PC-9 (cell line): ENCODE results near the gene ZNF408. TPM values are rescaled to one million over a fixed set of nuclear protein-coding genes. Genes with fewer than 3 reads are reported as not detected.

Source experiments
- BruUV-seq: library from RNA; stranded (reverse); fragments of 400-500 nt; replicated peaks from 2 replicates; lab custom pipeline; 2021; lab: Mats Ljungman, UMichigan
- CTCF ChIA-PET: fragments of 300-600 bp; sonication (Branson Sonifier 250); formaldehyde crosslinking; loops from one replicate; lab custom pipeline; 2022; ENCODE audit warnings: antibody characterized with exemption; lab: Charles Lee
- POLR2A ChIA-PET: fragments of 300-600 bp; sonication (Branson Sonifier 250); formaldehyde crosslinking; loops from one replicate; lab custom pipeline; 2022; ENCODE audit warnings: antibody characterized with exemption; ENCODE audit not compliant: unreplicated experiment; lab: Charles Lee
- DNase-seq, 2 experiments: peaks; one replicate each; pipeline versions ENCODE4 v3.0.0 to v3.0.0-alpha.2; 2015 to 2022; ENCODE audit warnings: mixed read lengths in 1 of 2
- H2AFZ ChIP-seq: fragments of 200-600 bp; sonication (generic); 2 replicates; pipeline ENCODE4 v1.8.1; 2017; ENCODE audit warnings: antibody characterized with exemption
- H3F3A ChIP-seq: fragments of 200-600 bp; sonication (generic); 2 replicates; pipeline ENCODE4 v1.8.1; 2017; ENCODE audit warnings: antibody characterized with exemption, mild to moderate bottlenecking, low read depth; ENCODE audit not compliant: insufficient read depth
- H3K27ac ChIP-seq: fragments of 200-600 bp; sonication (generic); 2 replicates; pipeline ENCODE4 v1.6.1; 2016; ENCODE audit warnings: mixed run types
- H3K27me3 ChIP-seq: fragments of 200-600 bp; sonication (generic); 2 replicates; pipeline ENCODE4 v1.6.1; 2016; ENCODE audit warnings: low read depth, mixed run types; ENCODE audit not compliant: insufficient read depth
- H3K36me3 ChIP-seq: fragments of 200-600 bp; sonication (generic); 2 replicates; pipeline ENCODE4 v1.6.1; 2016; ENCODE audit warnings: low read depth, mixed run types
- H3K4me1 ChIP-seq: fragments of 200-600 bp; sonication (generic); replicated peaks from 2 replicates; pipeline ENCODE4 v1.6.1; 2016; ENCODE audit warnings: mixed run types; ENCODE audit not compliant: insufficient read depth
- H3K4me2 ChIP-seq: fragments of 200-600 bp; sonication (generic); 2 replicates; pipeline ENCODE4 v1.6.1; 2017; ENCODE audit warnings: mixed run types
- H3K4me3 ChIP-seq: fragments of 200-600 bp; sonication (generic); 2 replicates; pipeline ENCODE4 v1.6.1; 2016; ENCODE audit warnings: mixed run types
- H3K79me2 ChIP-seq: fragments of 200-600 bp; sonication (generic); 2 replicates; pipeline ENCODE4 v1.6.1; 2017; ENCODE audit warnings: low read depth, mixed run types
- H3K9me2 ChIP-seq: fragments of 200-600 bp; sonication (generic); 2 replicates; pipeline ENCODE4 v1.8.1; 2017; ENCODE audit warnings: mild to moderate bottlenecking; ENCODE audit not compliant: insufficient read depth
- H3K9me3 ChIP-seq: fragments of 200-600 bp; sonication (generic); 2 replicates; pipeline ENCODE4 v1.8.1; 2016; ENCODE audit warnings: low read depth; ENCODE audit not compliant: insufficient read depth
- H4K20me1 ChIP-seq: fragments of 200-600 bp; sonication (generic); 2 replicates; pipeline ENCODE4 v1.8.1; 2017; ENCODE audit not compliant: insufficient read depth
- CTCF ChIP-seq: fragments of 200-600 bp; sonication (generic); conservative IDR thresholded peaks from 2 replicates; pipeline ENCODE4 v1.6.1; 2017; ENCODE audit warnings: mixed run types, antibody characterized with exemption, mild to moderate bottlenecking, moderate library complexity
- EZH2 ChIP-seq: fragments of 200-600 bp; sonication (generic); IDR thresholded peaks from 2 replicates; pipeline ENCODE4 v1.8.0; 2017; ENCODE audit warnings: antibody characterized with exemption, low read depth
- intact Hi-C: fragments of 100-400 bp; cut with micrococcal nuclease; formaldehyde crosslinking; loops from one replicate; pipeline ENCODE4 v1.10.0; 2022; ENCODE audit not compliant: unreplicated experiment
- total RNA-seq: library from RNA; stranded (reverse); gene quantifications from 2 replicates; pipeline ENCODE4 v1.2.3, GENCODE V29; 2021

ZNF408 gene
- total RNA-seq, 1 experiment from 2014 or later = 13.8 TPM

GRCh38 chr11:46692450-46692849, 8.4 kb upstream of the ZNF408 start:
- intact Hi-C loops = no loop called here
- Histone ChIP-seq H3K9me2 (no peaks in the 10 kb centered on the region), H3K27ac (no peak overlapping the region), H3F3A (no peaks in the 10 kb centered on the region), H3K36me3 (peaks cover 4% of the 10 kb centered on the region; the same call in 1 of the 2 replicates), H3K27me3 (no peaks in the 10 kb centered on the region), H4K20me1 (peaks cover 3% of the 10 kb centered on the region), H3K4me2 (no peak overlapping the region), H3K79me2 (no peaks in the 10 kb centered on the region), H2AFZ (no peak overlapping the region), H3K4me3 (no peak overlapping the region), H3K4me1 (no peaks in the 10 kb centered on the region), H3K9me3 (no peaks in the 10 kb centered on the region)
- no peak for DNase-seq
- CTCF ChIA-PET = no interaction called here
- TF ChIP-seq CTCF = no peak
- no peak for TF ChIP-seq EZH2
- POLR2A ChIA-PET = no interaction called here
- no TSS peak for BruUV-seq

GRCh38 chr11:46693597-46694012, 7.2 kb upstream of the ZNF408 start:
- H3K36me3 ChIP-seq = peaks cover 4% of the 10 kb centered on the region; the same call in 1 of the 2 replicates
- H3K9me3 ChIP-seq = no peaks in the 10 kb centered on the region
- H3K4me3 ChIP-seq = no peak overlapping the region
- no peaks in the 10 kb centered on the region for H3K27me3 ChIP-seq
- H4K20me1 ChIP-seq = peaks cover 3% of the 10 kb centered on the region
- intact Hi-C loops = no loop called here
- no peak for DNase-seq
- no peak overlapping the region for H3K27ac ChIP-seq
- POLR2A ChIA-PET = interaction anchor here (0.5 kb wide), 1 partner anchor 496 kb away, joined by 3 read pairs; no protein-coding TSS in a partner anchor
- H2AFZ ChIP-seq = no peak overlapping the region
- peaks cover 5% of the 10 kb centered on the region; the same call in 1 of the 2 replicates for H3K79me2 ChIP-seq
- H3K4me2 ChIP-seq = no peak overlapping the region
- H3F3A ChIP-seq = no peaks in the 10 kb centered on the region
- no peaks in the 10 kb centered on the region for H3K4me1 ChIP-seq
- TF ChIP-seq EZH2 = no peak
- no peak for TF ChIP-seq CTCF
- BruUV-seq = no TSS peak
- no peaks in the 10 kb centered on the region for H3K9me2 ChIP-seq
- CTCF ChIA-PET = no interaction called here

- Histone ChIP-seq H3K9me2 (no peaks in the 10 kb centered on the region), H4K20me1 (peaks cover 3% of the 10 kb centered on the region), H3K4me1 (no peaks in the 10 kb centered on the region), H3K36me3 (peaks cover 2% of the 10 kb centered on the region; the same call in 1 of the 2 replicates), H3K27me3 (no peaks in the 10 kb centered on the region), H3K4me3 (no peak overlapping the region), H2AFZ (no peak overlapping the region), H3K4me2 (no peak overlapping the region), H3K79me2 (peaks cover 9% of the 10 kb centered on the region), H3K9me3 (no peaks in the 10 kb centered on the region), H3K27ac (no peak overlapping the region), H3F3A (no peaks in the 10 kb centered on the region)
- POLR2A ChIA-PET = no interaction called here
- CTCF ChIA-PET = no interaction called here
- TF ChIP-seq EZH2 = no peak
- no peak for TF ChIP-seq CTCF
- no peak for DNase-seq
- intact Hi-C loops = no loop called here
- no TSS peak for BruUV-seq
Measured at GRCh38 chr11:46694072-46694471, 6.8 kb upstream of the ZNF408 start.
